Measurements from ENCODE around the gene BCL7A.
"Not testable (repeated sequence)": the region's sequence is repeated elsewhere in the genome, so short reads cannot be mapped to it uniquely, and the experiment has no call there.

The BCL7A gene

GRCh38 chr12:122028165-122028904, 6.7 kb downstream of the BCL7A start:
- peak in 9 of 14 donors; percentile 12 to 66 (median 46) for DNase-seq

GRCh38 chr12:122028905-122029560, 7.3 kb downstream of the BCL7A start:
- DNase-seq, result peak in 1 of 14 donors; percentile 38

- peak in 2 of 14 donors; percentile 4 to 11 for DNase-seq
These were observed 8.1 kb downstream of the BCL7A start for GRCh38 chr12:122029620-122030423.

- no peak for DNase-seq
These were observed 8.8 kb downstream of the BCL7A start for GRCh38 chr12:122030424-122031035.

GRCh38 chr12:122031342-122032216, 9.9 kb downstream of the BCL7A start:
- DNase-seq, result peak in 2 of 14 donors; percentile 7 to 16

- no peak for DNase-seq
These were observed 10.9 kb downstream of the BCL7A start for GRCh38 chr12:122032580-122032979.

GRCh38 chr12:122035292-122035691, 13.6 kb downstream of the BCL7A start:
- DNase-seq, result peak in 6 of 14 donors; percentile 14 to 75 (median 27)

GRCh38 chr12:122036153-122036552, 14.5 kb downstream of the BCL7A start:
- no peak for DNase-seq

- no peak for DNase-seq
These were observed 19.1 kb downstream of the BCL7A start for GRCh38 chr12:122040579-122041386.

- DNase-seq, result not testable (repeated sequence)
These were observed 19.8 kb downstream of the BCL7A start for GRCh38 chr12:122041458-122041857.

- no peak for DNase-seq
These were observed 21.2 kb downstream of the BCL7A start for GRCh38 chr12:122042910-122043309.

GRCh38 chr12:122043476-122043875, 21.8 kb downstream of the BCL7A start:
- no peak for DNase-seq

- no peak for DNase-seq
These were observed 23.6 kb downstream of the BCL7A start for GRCh38 chr12:122045262-122045661.

GRCh38 chr12:122046145-122046544, 24.5 kb downstream of the BCL7A start:
- no peak for DNase-seq

GRCh38 chr12:122048151-122048550, 26.5 kb downstream of the BCL7A start:
- no peak for DNase-seq

- DNase-seq, result no peak
These were observed 28.1 kb downstream of the BCL7A start for GRCh38 chr12:122049827-122050226.

- no peak for DNase-seq
These were observed 29.0 kb downstream of the BCL7A start for GRCh38 chr12:122050706-122051105.

- DNase-seq, result peak in 1 of 14 donors; percentile 21
These were observed 29.7 kb downstream of the BCL7A start for GRCh38 chr12:122051231-122051876.

- DNase-seq, result no peak
These were observed 30.6 kb downstream of the BCL7A start for GRCh38 chr12:122052285-122052684.

GRCh38 chr12:122054842-122055520, 33.3 kb downstream of the BCL7A start:
- DNase-seq, result no peak

All from C1 segment of cervical spinal cord (tissue), 14 donors.